Measurements from ENCODE around the gene SORBS2. TPM values are rescaled to one million over a fixed set of nuclear protein-coding genes. Genes with fewer than 3 reads are reported as not detected.

Gene SORBS2
- total RNA-seq, 1 experiment from 2014 or later: 9.7 TPM

DNA sequence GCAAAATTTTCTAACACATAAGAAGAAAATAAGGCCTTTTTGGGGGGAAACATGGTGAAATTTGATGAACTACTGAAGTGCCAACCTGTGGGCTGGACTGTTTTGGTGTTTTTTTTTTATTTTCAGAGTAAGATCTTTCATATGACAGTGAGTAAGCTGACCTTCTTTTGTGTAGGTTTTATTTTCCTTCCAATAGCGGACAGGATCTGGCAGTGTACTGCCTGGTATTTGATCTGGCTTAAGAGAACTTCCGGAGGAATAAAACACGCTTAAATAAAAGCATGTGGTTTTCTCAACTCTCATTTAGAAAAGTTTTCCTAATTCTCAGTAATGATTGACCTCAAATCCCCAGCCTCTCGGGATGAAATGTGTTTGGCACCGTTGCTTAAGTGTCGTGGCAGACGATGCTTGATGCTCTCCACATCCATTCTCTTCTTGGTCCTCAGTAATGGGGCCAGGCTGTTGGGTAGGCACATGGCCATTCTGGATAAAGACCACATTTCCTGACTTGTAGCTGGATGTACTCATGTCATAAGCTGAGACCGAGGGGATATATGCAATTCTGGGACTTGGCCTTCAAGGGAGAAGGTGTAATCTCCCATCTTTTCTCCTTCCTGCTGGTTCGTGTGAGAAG lies 211.1 kb downstream of the SORBS2 start:
- TF ChIP-seq, protein P1, sequence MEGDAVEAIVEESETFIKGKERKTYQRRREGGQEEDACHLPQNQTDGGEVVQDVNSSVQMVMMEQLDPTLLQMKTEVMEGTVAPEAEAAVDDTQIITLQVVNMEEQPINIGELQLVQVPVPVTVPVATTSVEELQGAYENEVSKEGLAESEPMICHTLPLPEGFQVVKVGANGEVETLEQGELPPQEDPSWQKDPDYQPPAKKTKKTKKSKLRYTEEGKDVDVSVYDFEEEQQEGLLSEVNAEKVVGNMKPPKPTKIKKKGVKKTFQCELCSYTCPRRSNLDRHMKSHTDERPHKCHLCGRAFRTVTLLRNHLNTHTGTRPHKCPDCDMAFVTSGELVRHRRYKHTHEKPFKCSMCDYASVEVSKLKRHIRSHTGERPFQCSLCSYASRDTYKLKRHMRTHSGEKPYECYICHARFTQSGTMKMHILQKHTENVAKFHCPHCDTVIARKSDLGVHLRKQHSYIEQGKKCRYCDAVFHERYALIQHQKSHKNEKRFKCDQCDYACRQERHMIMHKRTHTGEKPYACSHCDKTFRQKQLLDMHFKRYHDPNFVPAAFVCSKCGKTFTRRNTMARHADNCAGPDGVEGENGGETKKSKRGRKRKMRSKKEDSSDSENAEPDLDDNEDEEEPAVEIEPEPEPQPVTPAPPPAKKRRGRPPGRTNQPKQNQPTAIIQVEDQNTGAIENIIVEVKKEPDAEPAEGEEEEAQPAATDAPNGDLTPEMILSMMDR (conservative IDR thresholded peaks at IDR 0.05): no peak

More for the DNA sequence above, 211.1 kb downstream of the SORBS2 start:
- no peak overlapping the region for H2BK120ac ChIP-seq (ENCODE audit: low read depth, low read length, poor library complexity, severe bottlenecking)
- H3T11ph ChIP-seq (ENCODE audit: low read length): no peak overlapping the region
- H3K18ac ChIP-seq (ENCODE audit: insufficient read length, low read depth, low read length): no peak overlapping the region
- H3K4me2 ChIP-seq (ENCODE audit: insufficient read depth, insufficient read length, low read length): no peak overlapping the region
- Mint-ChIP-seq H3K9me3 (no peaks in the 10 kb centered on the region), H3K4me1 (peaks cover 12% of the 10 kb centered on the region in 2 experiments), H3K27ac (no peak overlapping the region), H3K36me3 (ENCODE audit: insufficient read depth in 1 of 3, low read depth in 3 of 3) (no peaks in the 10 kb centered on the region; a peak in 1 of 7 replicates), H3K4me3 (no peak overlapping the region), H3K27me3 (ENCODE audit: low read depth) (no peaks in the 10 kb centered on the region)
- no peak for DNase-seq
- H2AK5ac ChIP-seq (ENCODE audit: insufficient read length, low read length): no peak overlapping the region
- no peak overlapping the region for H4K91ac ChIP-seq (ENCODE audit: insufficient read length, low read depth, low read length)
- no peaks in the 10 kb centered on the region for H4K20me1 ChIP-seq (ENCODE audit: control insufficient read depth, insufficient read depth, insufficient read length)
- H3K4ac ChIP-seq (ENCODE audit: low read depth, low read length): no peak overlapping the region
- H3K14ac ChIP-seq (ENCODE audit: insufficient read depth, low read length): no peak overlapping the region
- H4K5ac ChIP-seq (ENCODE audit: insufficient read length, low read depth, low read length): no peak overlapping the region
- no peak overlapping the region for H2BK5ac ChIP-seq (ENCODE audit: insufficient read length, low read length)
- H3K27ac ChIP-seq (ENCODE audit: insufficient read length, low read depth, low read length): no peak overlapping the region
- no peaks in the 10 kb centered on the region for H3K27me3 ChIP-seq (ENCODE audit: insufficient read depth, low read length)
- WGBS (ENCODE audit: extremely low coverage, insufficient read length, low lambda C conversion rate): no CpG with 5 or more reads among the region's 9 CpGs
- H3K23ac ChIP-seq (ENCODE audit: insufficient read length, low read depth, low read length): no peak overlapping the region
- H2BK20ac ChIP-seq (ENCODE audit: low read depth, low read length, poor library complexity, severe bottlenecking): no peak overlapping the region
- no peak overlapping the region for H2BK15ac ChIP-seq (ENCODE audit: low read depth, low read length)
- H3K23me2 ChIP-seq (ENCODE audit: insufficient read length, low read depth, low read length, poor library complexity, severe bottlenecking): no peaks in the 10 kb centered on the region
- H2BK12ac ChIP-seq (ENCODE audit: insufficient read length, low read depth, low read length): no peak overlapping the region
- H2AFZ ChIP-seq (ENCODE audit: low read length): no peak overlapping the region
- no peaks in the 10 kb centered on the region for H3K4me1 ChIP-seq (ENCODE audit: insufficient read depth, low read length)
- no peaks in the 10 kb centered on the region for H3K9me3 ChIP-seq (ENCODE audit: control insufficient read depth, low read depth, low read length)
- no peak overlapping the region for H3K56ac ChIP-seq (ENCODE audit: insufficient read length, low read depth, low read length)
- H3K79me2 ChIP-seq (ENCODE audit: insufficient read depth, low read length): no peaks in the 10 kb centered on the region
- H3K9ac ChIP-seq (ENCODE audit: extremely low read depth, insufficient read length, low read length): no peak overlapping the region
- no peaks in the 10 kb centered on the region for H3K79me1 ChIP-seq (ENCODE audit: insufficient read depth, low read depth, low read length, poor library complexity, severe bottlenecking)
- no peak overlapping the region for H4K8ac ChIP-seq (replicated peaks; ENCODE audit: insufficient read length, low read depth, low read length)
